HL-60/S4 treated with phorbol 12-myristate 13-acetate at 8.2 ng/mL for 4 days and 3 days (cell line): ENCODE results near the gene TALDO1.

Experiments used
- in situ Hi-C: fragments of 300-500 bp; cut with MboI; formaldehyde crosslinking; loops from 2 replicates; pipeline ENCODE4 v1.15.0; 2022; ENCODE audit warnings: low sequenced_read_pairs

Gene TALDO1

DNA sequence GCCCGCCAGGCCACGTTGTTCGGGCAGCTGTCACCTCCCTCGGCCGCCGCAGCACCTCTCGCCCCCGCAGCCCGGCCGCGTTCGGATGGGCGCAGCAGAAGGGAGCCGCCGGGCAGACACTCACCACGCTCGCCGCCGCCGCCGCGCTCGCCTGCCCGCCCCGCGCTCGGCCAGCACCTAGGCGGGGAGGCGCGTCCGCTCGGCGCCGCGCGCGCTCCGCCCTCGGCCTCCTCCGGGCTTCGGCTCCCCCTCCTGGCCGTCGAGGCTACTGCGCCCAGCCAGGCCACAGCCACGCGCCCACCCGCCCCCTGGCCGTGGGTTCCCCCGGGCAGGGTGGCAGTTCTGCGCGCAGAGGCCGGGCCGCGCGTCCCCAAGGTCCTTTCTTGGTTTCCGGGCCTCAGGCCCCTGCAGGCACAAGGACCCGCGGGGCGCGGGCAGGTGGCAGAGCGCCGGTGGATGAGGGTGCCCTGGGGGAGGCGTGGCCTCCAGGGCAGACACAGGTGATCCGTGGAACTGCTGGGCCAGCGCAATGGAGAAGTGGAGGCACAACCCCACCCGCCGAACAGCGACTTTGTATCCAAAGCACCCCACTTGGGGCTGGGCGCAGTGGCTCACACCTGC lies 50.9 kb downstream of the TALDO1 start, which contains the start of gene SLC25A22:
Gene SLC25A22 (minus strand): TSS at position 189 of the 621 bp plus-strand sequence. CDS start 3,275 bp downstream, outside the sequence.
- in situ Hi-C loops, result no loop called here

DNA sequence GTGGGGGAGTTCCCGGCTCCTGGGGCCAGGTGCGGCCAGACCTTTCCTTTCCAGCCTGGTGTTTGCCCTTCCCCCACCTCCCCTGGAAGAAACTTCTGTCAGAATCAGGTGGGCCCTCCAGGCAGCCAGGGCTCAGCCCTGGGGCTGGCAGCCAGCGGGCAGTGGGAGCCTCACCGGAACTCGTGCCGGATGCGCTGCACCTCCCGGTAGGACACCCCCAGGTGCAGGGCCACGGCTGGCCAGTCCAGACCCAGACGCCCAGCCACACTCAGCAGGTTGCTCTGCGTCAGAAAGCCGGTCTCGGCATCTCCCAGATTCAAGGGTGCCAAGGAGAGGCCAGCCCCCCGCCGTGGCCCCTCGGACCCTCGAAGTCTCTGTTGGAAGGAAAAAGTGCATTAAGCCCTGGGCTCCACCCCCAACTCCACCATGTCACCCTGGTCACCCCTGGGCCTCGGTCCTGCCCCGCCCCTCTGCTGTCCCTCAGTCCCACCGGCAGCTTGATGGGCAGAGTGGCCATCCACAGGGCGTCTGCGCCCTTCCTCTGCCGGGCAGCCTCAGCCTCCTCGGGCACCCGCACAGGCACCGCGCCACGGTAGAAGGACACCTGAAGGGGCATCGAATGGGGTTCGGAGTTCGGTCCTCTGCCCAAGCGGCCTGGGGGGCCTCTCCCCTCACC lies 52.5 kb downstream of the TALDO1 start:
- in situ Hi-C loops, result no loop called here

DNA sequence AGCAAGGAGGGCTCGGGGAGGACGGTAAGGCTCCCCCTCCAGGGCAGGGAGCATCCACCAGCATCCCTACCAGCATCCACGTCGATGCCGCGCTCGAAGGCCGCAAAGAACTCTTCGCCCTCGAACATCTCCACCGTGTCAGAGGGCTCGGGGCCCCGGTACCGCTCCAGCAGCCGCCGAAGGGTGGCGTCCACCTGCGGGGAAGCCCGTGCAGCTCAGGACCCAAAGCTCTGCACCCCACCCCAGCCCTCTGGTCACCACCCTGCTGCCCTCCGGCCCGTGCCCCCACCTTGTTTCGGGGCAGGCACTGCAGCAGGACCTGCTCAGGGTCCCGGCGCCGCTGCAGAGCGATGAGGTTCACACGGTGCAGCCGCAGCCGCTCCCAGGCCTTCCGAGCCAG lies 53.2 kb downstream of the TALDO1 start:
- in situ Hi-C loops, result no loop called here

DNA sequence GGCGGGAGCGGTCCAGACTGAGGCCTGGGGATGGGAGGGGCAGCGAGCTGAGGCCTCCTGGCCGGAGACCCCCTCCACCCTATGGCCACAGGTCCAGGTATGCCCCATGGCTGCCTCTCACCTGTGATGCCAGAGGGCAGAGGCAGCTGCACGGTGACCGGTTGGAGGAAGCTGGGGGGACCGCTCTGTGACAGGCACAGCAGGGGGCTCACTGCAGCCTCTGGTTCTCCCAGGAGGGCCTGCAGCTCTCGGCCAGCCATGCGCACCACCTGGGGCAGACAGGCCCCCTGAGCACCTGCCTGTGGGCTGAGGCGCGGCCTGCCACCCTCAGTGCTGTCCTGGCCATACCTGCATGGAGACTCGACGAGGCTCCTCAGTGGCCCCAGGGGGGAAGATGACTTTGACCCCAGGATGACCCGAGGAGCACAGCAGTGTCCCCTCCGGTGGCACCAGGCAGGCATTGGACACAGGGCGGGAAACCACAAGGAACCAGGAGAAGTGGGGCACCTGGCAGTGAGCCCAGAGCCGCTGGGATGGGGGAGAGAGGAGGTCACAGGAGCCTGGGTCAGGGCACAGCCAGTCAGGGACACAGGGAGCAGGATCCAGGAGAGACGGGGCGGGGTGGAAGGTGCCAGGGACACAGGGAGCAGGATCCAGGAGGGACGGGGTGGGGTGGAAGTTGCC lies 54.0 kb downstream of the TALDO1 start:
- in situ Hi-C loops, result no loop called here

DNA sequence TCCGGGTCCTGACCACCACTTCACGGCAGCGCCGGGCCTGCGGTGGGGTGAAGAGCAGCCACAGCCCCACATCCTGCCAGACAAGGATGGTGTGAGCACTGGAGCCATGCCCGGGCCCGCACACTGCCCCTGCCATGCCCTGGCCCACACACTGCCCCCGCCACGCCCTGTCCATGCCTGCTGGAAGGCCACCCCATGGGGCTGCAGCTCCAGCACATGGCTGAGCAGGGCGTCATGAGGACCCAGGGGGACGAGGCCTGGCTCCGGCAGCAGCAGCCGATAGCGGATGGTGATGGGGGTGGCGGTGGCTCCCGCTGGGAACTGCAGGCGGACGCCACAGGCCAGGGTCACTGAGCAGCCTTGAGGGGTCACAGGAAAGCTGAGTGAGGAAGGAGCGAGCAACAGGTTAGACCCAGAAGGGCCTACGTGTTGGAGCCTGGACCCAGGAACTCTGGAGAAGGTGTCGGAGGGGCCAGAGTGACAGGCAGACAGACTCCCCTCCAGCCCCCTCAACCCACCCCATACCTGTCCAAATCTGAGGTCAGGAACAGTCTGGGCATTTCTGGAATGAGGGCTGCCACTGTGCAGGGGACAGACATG lies 54.9 kb downstream of the TALDO1 start:
- in situ Hi-C loops, result no loop called here

DNA sequence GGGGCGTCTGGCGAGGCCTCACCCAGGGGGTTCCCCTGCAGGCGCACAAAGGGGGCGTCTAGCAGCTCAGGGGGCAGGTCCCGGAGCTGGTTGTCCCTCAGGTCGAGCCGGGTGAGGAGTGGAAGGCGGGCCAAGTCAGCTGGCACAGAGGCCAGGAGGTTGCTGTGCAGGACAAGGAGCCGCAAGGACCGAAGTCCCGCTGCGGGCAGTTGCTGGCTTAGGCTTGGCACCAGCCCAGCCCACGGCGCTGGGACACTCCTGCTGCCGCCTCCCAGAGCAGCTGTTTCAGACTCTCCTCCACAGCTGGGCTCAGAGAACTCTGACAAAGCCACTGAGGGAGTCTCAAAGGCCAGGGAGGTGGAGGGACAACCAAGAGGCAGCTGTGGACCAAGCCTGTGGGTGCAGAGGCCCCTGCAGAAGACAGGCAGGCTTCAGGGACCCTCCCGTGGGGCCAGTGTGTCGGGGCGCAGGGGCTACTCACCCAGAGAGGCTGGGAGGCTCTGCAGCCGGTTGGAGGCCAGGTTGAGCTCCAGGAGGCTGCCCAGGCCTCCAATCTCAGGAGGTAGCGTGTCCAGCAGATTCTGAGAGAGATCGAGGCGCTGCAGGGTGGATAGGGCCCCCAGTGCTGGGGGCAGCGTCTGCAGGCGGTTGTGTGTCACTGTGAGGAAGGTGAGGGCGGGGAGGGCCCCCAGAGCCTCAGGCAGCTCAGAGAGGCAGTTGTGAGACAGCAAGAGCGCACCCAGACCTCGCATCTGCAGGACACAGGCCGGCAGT lies 55.6 kb downstream of the TALDO1 start:
- in situ Hi-C loops, result no loop called here

DNA sequence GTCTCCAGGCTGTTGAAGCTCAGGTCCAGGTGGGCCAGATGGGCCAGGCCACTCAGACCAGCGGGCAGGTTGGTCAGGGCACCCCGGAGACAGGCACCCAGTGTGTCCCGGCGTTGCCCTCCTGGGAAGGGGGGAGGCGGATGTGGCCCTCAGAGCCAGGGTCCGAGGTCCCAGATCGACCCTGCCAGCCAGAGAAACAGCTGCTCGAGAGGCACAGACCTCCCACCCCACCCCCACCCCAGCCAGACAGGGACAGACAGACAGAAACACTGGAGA lies 56.1 kb downstream of the TALDO1 start:
- in situ Hi-C loops, result no loop called here

DNA sequence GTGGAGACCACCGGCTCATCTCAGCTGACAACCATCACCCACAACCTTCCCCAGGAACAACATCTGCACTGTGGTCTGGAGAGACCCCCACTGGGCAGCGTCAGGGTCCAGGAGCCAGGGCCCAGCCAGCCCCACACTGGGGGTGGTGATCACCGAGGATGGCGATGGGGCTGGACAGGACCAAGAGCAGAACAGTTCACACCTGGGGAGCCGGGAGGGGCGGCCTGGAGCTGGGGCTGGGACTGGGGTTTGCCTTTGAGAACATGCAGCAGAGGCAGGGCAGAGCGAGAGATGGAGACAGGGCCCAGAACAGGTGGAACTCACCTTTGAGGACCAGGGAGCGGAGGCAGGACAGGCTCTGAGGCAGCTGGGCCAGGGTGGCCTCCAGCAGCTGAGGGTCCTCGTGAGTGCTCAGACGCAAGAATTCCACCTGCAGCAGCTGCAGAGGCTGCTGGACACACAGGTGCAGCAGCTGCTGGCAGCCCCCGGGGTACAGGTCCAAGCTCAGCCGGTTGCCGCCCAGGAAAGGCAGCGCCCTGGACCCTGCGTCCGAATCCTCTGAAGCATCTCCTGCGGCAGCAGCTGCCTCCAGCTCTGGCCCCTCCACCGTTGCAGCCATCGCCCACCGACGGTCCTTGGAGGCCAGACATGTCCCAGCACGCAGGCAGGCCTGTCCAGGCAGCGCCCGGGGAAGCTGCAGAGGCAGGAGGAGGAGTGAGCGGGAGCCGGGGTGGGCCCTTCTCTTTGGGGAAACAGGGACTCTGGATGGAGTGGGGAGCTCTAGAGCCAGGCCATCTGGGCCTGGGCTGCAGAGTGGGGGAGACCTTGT lies 56.7 kb downstream of the TALDO1 start:
- in situ Hi-C loops, result no loop called here

DNA sequence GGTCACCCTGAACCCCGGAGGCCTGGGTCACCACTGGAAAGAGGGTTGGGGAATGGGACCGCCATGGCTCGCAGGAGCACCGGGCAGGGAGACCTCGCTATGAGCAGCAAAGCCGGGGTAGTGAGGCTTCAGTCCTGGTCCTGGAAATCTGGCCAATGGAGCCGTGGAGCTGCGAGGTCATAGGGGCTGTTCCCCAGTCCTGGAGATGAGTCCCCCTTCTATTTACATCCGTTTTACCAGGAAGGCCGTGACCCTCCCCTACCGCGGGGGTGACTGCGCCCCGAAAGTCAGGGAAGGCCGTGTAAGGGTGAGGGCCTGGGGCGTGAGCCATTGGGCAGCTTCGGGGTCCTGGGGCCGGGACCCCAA lies 57.3 kb downstream of the TALDO1 start:
- in situ Hi-C loops, result no loop called here

DNA sequence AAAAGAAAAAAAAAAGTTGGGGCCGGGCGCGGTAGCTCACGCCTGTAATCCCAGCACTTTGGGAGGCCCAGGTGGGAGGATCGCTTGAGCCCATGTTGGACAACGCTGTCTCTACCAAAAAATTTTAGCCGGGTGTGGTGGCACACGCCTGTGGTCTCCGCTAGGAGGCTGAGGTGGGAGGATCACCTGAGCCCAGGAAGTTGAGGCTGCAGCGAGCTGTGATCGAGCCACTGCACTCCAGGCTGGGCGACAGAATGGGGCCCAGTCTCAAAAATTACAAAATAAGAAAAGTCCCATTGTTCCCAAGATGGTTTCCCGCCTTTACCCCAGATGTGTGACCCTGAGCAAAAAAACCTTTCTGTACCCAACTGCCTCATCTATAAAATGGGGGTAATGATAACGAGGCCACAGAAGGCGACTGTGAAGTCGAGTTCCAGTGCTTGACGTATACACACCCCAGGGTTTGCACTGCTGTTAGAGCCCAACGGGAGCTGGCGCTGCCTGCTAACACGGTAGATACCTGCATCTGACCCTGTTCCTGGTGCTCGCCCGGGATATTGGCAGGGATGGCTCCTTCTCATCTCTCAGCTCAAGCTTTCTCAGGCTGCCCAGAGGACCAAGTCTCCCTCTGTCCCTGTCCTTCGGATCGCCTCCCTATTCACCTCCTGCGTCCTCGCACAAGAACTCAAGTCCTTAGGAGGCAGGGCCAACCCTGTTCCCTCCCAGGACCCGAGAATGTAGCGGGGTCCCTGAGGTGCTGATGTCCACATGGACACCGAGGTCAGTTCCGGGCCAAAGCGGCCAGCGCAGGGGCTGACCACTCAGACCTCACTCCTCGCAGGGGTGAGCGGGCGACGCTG lies 61.4 kb downstream of the TALDO1 start:
- in situ Hi-C loops, result no loop called here

DNA sequence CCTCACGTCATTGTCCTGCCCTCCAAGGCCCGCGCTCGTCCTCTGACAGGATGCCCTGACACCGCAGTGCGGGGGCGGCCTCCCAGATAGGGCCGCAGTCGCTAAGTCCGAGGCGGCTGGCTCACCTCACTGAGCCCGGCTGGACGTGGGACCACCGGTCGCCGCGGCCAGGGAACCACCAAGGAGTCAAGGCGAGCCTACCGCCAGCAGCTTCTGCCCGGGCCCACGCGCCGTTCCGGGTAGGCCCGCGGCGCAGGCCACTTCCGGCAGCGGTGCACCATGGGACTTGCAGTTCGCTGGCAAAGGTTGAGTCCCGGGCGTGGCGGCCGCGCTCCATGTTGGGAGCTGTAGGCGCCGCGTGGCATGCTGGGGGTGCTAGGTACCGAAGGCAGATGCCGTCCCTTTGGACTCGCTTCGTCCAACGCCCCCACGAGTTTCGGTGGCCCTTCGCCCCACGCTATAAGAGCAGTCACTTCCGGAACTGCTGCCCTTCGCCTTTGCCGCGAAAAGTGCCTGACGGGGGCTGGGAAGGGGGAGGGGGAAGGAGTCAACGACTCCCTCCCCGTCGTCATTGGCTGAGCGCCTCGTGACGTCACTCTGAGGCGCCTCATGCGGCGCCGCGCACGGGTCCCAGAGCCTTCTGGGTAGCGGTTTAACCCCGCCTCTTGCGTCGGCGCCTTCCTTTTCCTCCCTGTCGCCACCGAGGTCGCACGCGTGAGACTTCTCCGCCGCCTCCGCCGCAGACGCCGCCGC lies 62.2 kb downstream of the TALDO1 start, which contains the start of gene RPLP2:
Gene RPLP2 (plus strand): TSS at position 681 of the 753 bp plus-strand sequence. CDS start 268 bp downstream, outside the sequence.
- in situ Hi-C loops, result no loop called here

DNA sequence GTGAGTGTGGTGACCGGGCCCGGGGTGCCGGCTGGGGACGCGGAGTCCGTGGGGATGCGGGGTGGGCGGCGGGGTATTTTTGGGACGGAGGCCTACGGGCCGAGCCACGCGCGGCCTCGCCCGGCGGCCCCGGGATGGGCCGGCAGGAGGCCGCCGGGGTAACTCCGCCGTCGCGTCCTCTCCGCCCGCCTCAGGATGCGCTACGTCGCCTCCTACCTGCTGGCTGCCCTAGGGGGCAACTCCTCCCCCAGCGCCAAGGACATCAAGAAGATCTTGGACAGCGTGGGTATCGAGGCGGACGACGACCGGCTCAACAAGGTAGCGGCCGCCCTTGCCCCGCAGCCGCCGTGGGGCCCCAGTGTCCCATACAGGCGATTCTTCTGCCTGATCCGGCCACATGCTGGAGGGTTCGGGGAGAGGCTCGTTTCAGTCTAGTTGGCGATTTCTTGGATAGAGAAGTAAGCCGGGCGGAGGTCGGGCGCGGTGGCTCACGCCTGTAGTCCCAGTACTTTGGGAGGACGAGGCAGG lies 62.8 kb downstream of the TALDO1 start:
- in situ Hi-C loops, result no loop called here

DNA sequence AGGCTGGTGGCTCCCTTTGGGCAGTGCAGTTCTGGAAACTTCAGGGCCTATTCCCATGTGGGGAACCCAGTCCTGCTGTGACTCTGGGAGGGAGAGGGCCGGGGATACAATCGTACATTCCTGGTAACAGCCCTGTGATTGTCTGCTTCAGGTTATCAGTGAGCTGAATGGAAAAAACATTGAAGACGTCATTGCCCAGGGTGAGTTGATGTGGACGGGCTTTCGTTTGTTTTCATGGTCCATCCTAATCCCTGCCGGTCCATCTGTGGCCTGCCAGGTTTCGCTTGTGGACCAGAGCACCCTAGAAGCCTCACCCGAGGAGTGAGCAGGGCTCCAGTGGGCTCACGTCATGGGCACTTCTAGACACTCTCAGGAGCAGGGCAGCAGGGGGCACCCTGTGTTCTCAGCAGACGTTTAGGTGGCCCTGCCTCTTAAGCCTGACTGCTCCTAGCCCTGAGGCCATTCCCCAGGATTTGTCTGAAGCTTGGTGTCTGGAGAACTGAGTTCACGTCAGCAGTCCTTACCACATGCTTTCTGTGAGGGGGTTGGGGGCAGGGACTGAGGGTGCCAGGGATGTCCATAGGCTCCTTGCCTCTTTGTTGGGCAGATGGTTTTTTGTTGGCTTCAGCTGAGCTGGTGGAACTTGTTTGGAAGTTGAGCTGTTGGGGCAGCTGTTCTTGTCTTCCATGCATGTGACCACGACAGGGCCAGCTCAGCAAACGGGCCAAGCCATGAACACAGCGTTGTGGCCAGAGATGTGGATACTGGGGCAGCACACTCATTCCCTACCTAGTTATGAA lies 64.4 kb downstream of the TALDO1 start:
- in situ Hi-C loops, result no loop called here

DNA sequence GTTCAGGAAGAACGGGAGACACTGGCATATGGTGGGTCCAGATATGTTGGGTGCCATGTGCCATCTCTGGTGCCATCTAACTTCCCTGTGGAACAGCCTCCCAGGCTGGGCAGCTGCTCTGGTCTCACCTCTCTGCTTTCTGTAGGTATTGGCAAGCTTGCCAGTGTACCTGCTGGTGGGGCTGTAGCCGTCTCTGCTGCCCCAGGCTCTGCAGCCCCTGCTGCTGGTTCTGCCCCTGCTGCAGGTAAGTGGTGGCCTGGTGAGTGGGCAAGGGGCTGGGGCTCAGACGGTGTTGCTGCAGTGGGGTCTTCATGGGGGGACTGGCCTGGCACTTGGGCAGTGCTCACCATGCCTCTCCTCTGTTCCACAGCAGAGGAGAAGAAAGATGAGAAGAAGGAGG lies 65.1 kb downstream of the TALDO1 start:
- in situ Hi-C loops, result no loop called here

DNA sequence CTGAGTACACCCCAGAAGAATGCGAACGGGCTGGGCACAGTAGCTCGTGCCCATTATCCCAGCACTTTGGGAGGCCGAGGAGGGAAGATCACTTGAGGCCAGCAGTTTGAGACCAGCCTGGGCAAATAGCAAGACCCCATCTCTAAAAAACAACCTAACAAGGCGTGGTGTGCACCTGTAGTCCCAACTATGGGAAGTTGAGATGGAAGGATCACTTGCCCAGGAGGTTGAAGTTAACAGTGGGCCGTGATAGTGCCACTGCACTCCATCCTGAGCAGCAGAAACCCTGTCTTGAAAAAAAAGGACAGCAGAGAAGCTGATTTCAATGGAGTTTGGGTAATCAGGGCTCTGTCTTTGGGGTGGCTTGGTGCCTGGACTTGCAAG lies 65.8 kb downstream of the TALDO1 start:
- in situ Hi-C loops, result no loop called here

DNA sequence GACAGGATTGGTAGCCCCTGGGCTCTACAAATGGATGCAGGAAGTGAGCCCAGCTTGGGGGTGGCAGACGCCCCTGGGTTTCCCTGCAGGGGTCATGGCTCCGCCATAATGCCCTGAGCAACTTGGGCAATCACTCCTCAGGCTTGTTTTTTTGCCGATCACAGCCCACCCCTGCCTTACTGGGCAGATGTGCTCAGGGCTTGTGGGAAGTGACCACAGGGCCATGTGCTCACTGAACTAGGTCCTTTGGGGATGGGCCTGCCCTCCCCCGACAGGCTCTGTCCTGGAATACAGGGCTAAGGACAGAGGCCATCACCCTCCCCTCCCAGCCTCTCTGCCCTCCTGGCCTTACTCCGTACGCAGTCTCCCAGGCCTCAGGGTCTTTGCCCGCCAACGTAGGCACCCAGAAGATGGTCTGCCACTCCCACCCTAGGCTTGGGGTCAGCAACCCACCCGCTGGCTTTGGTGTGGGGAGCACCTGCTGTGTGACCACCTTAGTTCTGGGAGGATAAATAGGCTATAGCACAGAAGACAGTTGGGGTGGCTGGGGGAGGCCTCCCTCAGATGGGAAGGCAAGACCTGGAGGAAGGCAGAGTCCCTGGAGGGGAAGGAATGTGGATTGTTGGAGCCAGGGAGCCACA lies 66.3 kb downstream of the TALDO1 start:
- in situ Hi-C loops, result no loop called here
